ENCODE data around the gene PCBP3.
"Not testable (repeated sequence)": the region's sequence is repeated elsewhere in the genome, so short reads cannot be mapped to it uniquely, and the experiment has no call there.

PCBP3 gene

DNA sequence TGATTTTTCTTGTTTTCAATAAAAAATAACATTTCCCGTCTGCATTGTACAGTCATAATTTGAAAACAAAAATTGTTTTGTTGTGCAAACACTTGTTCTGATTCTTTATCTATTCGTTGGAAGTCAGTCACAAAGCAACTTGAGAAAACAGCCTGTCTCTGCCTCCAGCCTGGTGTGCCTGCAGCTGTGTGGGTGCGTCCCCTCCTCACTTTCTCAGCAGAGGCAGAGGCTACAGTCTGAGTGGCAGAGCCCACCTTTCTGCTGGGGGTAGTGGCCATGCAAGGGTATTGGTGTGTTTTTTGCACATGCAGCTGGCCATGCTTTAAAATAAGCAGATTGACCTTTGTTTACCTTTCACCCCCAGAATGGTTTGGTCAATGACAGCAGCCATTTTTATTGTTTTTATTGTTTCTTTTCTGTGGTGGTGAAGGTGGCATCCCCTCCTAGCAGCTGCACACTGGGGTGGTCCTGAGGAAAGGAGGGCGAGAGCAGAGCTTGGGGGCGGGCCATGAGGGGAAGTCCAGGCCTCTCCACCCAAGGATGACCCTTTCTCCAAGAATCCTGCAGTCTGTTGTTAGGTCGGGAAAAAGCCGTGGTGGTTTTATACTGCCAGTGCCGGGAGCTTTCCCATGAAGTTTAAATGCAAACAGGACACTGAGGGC is 159.6 kb downstream of the PCBP3 start:
- DNase-seq (ENCODE audit: low read depth in 1 of 2, low spot score in 1 of 2): no peak

- no peak for DNase-seq (ENCODE audit: low read depth in 1 of 2, low spot score in 1 of 2)
Measured at GRCh38 chr21:45803618-45804340, 160.3 kb downstream of the PCBP3 start.

DNA sequence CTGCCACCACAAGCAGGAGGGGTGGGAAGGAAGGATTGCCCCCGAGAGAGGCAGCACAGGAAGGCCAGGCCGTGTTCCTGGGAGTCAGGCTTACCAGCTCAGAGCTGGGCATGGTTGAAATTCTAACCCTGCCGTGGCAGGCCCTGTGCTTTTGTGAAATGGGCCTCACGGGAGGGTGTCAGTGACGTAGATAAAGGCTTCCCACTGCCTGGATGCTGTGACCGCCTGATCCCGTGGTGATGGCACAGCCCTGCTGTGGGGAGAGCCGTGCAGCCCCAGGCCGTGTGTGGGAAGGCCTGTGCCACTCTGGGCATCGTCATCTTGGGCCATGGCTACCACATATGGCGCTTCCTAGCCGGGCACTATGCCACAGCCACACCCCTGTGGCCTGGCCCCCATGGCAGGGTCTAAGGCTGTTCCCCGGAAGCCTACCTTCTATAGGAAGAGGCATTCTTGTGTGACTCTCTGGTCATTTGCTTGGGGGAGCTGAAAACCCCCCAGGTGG is 161.3 kb downstream of the PCBP3 start:
- DNase-seq (ENCODE audit: low read depth in 1 of 2, low spot score in 1 of 2): no peak

DNA sequence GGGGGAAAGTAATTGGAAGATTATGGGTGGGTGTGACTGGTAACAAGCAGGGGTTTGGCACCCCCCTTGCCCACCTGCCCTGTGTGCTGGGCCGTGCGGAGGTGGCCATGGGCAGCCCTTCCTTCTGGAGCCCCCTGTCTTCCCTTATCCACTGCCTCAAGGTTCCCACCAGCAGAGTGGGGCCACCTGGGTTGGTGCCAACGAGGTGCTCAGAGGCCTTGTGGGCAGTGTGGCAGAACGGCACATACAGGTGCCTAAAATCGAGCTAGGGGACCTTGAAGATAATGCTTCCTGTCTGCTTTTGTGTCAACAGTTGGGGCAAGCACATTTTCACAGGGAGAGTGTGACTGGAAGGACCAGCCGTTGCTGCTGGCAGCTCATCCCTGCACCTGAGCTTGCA is 161.8 kb downstream of the PCBP3 start:
- no peak for DNase-seq (ENCODE audit: low read depth in 1 of 2, low spot score in 1 of 2)

- DNase-seq (ENCODE audit: low read depth in 1 of 2, low spot score in 1 of 2): no peak
Measured at GRCh38 chr21:45806042-45806441, 162.5 kb downstream of the PCBP3 start.

- not testable (repeated sequence) for DNase-seq (ENCODE audit: low read depth in 1 of 2, low spot score in 1 of 2)
Measured at GRCh38 chr21:45808663-45809062, 165.1 kb downstream of the PCBP3 start.

- DNase-seq (ENCODE audit: low read depth in 1 of 2, low spot score in 1 of 2): no peak
Measured at GRCh38 chr21:45809421-45809820, 165.9 kb downstream of the PCBP3 start.

DNA sequence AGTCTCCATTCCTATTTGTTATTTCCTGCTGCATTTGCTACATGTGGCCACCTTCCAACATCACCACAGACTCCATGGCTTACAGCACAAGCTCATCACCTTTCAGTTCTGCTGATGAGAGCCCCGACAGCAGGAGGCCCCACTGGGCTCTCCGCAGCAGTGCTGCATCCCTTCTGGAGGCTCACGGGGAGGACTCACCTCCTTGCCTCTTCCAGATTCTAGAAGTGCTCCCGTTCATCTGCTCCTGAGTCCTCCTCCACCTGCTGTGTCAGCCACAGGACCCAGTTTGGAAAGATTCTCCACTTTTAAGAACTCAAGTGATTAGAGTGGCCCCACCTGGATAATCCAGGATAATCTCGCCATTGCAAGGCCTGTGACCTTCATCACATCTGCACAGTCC is 167.6 kb downstream of the PCBP3 start:
- no peak for DNase-seq (ENCODE audit: low read depth in 1 of 2, low spot score in 1 of 2)

DNA sequence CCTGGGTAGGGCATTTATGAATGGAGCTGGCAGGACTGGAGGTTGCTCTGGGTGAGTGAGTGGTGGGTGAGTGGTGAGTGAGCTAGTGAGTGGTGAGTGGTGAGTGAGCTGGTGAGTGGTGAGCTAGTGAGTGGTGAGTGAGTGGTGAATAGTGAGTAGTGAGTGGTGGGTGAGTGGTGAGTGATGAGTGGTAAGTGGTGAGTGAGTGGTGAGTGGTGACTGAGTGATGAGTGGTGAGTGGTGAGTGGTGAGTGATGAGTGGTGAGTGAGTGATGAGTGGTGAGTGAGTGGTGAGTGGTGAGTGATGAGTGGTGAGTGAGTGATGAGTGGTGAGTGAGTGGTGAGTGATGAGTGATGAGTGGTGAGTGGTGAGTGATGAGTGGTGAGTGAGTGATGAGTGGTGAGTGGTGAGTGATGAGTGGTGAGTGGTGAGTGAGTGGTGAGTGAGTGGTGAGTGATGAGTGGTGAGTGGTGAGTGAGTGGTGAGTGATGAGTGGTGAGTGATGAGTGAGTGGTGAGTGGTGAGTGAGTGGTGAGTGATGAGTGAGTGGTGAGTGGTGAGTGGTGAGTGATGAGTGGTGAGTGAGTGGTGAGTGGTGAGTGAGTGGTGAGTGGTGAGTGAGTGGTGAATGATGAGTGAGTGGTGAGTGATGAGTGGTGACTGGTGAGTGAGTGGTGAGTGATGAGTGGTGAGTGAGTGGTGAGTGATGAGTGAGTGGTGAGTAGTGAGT is 170.8 kb downstream of the PCBP3 start:
- DNase-seq (ENCODE audit: low read depth in 1 of 2, low spot score in 1 of 2): not testable (repeated sequence)

- not testable (repeated sequence) for DNase-seq (ENCODE audit: low read depth in 1 of 2, low spot score in 1 of 2)
Measured at GRCh38 chr21:45815781-45816180, 172.3 kb downstream of the PCBP3 start.

- DNase-seq (ENCODE audit: low read depth in 1 of 2, low spot score in 1 of 2): no peak
Measured at GRCh38 chr21:45816794-45817193, 173.3 kb downstream of the PCBP3 start.

GRCh38 chr21:45817345-45817744 is 173.8 kb downstream of the PCBP3 start:
- DNase-seq (ENCODE audit: low read depth in 1 of 2, low spot score in 1 of 2): no peak

- peak; percentile 13 to 55 for DNase-seq (ENCODE audit: low read depth in 1 of 2, low spot score in 1 of 2)
Measured at GRCh38 chr21:45818276-45818903, 174.9 kb downstream of the PCBP3 start.

DNA sequence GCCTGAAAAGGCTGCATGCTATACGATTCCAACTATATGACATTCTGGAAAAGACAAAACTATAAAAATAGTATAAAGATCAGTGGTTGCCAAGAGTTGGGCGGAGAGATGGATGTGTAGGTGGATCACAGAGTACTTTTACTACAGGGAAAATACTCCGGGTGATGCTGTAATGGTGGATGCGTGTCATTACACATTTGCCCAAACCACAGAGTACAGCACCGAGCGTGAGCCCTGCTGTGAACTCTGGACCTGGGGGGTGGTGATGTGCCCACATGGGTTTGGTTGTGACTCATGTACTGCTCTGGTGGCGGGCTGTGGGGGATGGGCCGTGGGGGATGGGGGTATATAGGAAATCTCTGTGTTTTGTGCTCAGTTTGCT is 175.4 kb downstream of the PCBP3 start:
- peak; percentile 62 to 77 for DNase-seq (ENCODE audit: low read depth in 1 of 2, low spot score in 1 of 2)

DNA sequence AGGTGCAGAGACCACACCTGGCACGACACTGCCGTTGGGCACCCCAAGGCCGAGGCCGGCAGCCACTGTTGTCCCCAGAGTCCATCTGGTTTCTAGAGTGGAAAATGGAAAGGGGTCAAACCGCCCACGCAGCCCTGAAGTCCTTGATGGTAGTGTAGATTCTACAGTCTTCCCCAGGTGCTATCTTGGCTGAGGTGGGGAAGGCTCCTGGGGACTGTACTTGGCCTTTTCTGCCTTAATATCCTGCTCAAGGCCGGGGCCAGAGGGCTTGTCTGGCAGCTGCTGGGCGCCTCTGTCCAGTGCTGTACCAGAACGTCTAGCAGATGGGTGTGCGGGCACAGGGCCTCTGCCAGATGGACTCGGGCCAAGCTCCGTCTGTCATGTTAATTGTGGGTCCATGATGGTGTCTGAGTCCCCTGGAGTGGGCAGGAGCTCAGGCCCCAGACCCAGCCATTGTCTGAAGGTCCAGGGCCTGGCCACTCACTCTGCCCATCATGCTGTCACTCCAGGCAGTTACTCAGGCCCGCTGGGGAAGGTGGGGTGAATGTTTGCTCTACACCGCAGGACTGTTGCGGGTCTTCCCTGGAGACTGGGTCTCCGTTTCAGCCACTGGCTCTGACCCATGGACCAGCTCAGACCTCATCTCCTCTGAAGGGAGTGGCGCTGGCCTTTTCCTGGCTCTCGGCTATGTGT is 176.1 kb downstream of the PCBP3 start:
- no peak for DNase-seq (ENCODE audit: low read depth in 1 of 2, low spot score in 1 of 2)

DNA sequence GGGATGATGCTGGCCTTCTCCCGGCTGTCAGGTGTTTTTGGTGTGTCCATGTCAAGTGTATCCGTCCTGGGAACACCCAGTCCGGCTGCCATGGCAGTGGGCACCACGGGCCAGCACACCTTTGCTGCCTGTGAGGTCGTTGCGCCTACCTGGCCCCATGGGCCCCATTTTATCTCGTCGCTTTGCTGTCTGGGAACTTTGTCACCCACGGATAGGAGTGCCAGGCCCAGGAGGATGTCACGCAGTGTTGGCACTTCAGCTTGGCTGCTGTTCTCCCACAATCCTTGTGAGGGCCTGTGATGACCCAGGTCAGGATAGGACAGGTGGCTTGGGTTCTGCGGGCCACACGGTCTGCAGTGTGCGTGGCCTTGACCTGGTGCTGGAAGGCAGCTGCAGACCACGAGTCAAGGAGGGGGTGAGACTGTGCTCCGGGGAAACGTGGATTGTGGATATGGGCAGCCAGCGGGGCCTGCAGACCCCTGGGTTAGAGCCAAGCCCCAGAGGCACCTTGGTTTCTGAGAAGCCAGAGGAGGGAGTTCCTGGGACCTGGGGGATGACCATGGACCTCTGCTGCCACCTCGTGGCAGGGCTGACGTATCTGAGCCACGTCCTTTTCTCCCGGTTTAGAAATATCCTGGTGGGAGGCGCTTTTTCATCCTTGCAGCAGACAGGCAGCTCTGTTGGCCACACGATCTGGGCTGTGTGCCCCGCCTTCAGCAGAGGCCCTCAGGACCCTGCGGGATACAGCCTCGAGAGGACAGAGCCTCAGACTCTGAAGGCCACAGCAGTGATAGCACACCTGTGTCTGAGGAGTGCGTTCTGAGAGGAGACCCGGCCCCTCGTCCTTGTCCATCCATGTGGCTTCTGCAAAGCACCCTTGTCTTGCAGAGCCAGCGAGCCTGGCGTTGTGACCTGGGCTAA is 176.9 kb downstream of the PCBP3 start:
- DNase-seq (ENCODE audit: low read depth in 1 of 2, low spot score in 1 of 2): peak; percentile 58 to 68

DNA sequence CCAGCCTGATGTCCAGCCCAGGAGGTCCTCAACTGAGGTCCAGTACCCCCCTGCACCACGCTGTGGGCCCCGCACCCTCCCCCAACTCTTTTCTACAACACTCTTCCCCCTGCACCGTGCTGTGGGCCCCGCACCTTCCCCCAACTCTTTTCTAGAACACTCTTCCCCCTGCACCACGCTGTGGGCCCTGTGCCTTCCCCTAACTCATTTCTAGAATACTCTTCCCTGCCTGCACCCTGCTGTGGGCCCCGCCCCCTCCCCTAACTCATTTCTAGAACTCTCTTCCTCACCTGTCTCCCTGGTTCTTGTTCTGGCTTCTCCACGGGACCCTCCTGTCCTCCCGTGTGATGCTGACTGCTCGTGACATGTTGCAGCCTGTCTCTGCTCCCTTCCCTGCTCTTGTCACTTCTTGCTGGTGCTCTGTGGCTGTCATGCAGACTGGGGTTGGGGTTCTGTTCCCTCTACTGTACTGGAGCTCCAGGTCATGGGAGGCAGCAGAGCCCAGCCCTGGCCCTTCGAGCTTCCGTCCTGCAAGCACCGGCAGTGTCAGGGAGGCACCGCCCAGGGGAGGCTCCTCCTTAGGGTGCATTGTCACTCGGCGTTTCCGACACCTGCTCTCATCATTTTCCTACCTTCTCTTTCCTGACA is 177.9 kb downstream of the PCBP3 start:
- no peak for DNase-seq (ENCODE audit: low read depth in 1 of 2, low spot score in 1 of 2)

DNA sequence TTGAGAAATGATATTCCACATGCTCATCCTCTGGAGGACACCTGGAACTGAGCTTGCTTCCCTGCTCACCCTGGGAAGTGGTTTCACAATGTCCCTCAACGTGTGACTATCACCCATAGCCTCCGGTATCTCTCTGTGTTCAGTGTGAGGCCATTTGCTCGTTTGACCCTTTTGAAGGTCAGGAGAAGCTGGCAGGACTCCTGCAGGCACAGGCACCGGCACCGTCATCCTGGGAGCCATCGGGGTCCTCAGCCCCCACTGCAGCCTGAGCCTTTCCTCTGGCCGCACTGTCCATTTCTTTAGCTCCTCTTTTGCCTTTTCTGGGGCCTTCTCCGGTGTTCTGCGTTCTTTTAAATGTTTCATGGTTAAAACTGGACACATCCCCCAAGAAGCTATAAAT is 178.5 kb downstream of the PCBP3 start:
- no peak for DNase-seq (ENCODE audit: low read depth in 1 of 2, low spot score in 1 of 2)

DNA sequence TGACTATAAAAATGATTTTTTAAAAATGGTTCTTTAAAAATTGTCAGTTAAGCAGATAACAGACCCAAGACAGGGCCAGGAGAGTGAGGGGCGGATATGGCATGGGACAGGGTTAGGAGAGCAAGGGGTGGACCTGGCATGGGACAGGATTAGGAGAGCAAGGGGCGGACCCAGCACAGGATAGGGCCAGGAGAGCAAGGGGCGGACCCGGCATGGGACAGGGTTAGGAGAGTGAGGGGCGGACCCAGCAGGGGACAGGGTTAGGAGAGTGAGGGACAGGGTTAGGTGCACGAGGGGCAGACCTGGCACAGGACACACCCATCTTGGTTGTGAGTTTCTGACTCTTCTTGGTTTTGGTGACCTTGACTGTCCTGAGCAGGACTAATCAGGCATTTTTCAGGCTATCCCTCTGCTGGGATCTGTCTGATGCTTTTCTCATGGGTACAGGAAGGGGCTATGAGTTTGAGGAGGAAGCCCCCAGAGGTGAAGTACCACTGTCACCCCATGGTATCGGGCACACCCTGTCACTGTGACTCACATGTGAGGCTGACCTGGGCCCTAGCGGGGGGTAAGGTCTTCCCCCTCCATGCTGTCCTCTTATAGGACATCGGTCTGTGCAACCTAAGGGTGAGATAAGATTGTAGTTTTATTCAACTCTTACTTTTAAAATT is 179.0 kb downstream of the PCBP3 start:
- DNase-seq (ENCODE audit: low read depth in 1 of 2, low spot score in 1 of 2): no peak
